ENCODE results near the gene PARP6. TPM values are rescaled to one million over a fixed set of nuclear protein-coding genes. Genes with fewer than 3 reads are reported as not detected.

PARP6 gene
- total RNA-seq, 2 experiments from 2014 or later = 54.4 to 54.9 TPM

DNA sequence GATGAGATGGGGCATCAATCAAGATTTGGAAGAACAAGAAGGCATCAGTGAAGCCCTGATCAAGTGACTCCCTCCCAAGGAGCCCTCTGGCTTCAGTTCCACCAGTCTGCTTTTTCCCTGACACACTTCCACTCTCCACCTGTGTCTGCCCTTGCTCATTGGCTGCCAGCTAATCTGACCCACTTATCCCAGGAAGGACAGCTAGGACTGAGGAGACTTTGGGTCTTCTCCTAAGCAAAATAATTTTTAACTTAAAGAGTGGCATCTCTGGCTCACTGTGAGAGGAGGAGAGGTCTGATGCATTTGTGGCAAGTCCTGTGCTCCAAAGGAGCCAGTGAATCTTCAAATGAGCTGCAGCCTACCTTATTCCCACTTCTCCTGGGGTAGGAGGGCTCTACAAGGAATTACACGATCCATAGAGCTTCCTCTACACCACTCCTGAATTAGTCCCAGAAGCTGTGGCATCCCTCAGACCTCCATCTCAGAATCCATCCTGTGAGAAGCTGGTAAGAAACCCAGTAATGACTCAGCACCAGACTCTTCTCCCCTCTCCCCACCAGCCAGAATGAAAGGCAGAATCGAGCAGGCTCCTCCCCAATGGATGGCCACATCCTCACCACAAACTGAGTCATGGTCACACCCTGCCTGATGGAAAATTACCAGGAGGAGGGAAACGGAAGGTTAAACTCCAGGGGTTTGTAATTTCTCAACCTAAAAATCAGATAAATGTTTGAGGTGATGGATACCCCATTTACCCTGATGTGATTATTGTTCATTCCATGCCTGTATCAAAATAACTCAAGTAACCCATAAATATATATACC lies 35.1 kb downstream of the PARP6 start:
- ChIA-PET POLR2A (interaction anchor here (3.4 kb wide), 1 partner anchor 10 kb away, joined by 50 read pairs; no protein-coding TSS in a partner anchor), CTCF (interaction anchor here (1.0 to 3.0 kb wide), 3 partner anchors 10 to 48 kb away, joined by 3 to 16 read pairs (median 3); no protein-coding TSS in a partner anchor)

- ChIA-PET CTCF (interaction anchor here (3.0 kb wide), 1 partner anchor 9 kb away, joined by 16 read pairs; no protein-coding TSS in a partner anchor), POLR2A (interaction anchor here (3.4 kb wide), 1 partner anchor 9 kb away, joined by 50 read pairs; no protein-coding TSS in a partner anchor)
Measured at GRCh38 chr15:72236381-72237003, 35.9 kb downstream of the PARP6 start.

DNA sequence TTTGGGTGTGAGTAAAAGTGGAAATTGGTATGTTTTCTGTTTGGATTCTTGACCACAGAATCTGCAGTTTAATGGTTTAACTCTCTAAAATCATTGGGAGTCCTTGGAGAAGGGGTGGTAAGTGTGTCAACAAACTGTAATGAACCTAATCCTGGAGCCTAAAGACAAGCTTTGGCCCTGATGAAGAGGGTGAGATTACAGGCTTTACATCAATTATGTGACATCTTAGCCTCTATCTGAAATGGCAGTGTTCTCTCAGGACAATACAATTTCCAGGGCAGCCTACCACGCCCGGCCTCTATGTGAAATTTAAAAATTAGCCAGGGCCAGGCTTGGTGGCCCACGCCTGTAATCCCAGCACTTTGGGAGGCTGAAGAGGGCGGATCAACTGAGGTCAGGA lies 37.1 kb downstream of the PARP6 start:
- ChIA-PET CTCF (interaction anchor here (3.0 kb wide), 1 partner anchor 8 kb away, joined by 16 read pairs; no protein-coding TSS in a partner anchor), POLR2A (no interaction called here)

GRCh38 chr15:72233769-72234168 lies 38.6 kb downstream of the PARP6 start:
- CTCF ChIA-PET = no interaction called here

GRCh38 chr15:72231833-72232478 lies 40.4 kb downstream of the PARP6 start:
- ChIA-PET CTCF (interaction anchor here (0.7 kb wide), 1 partner anchor 41 kb away, joined by 3 read pairs; no protein-coding TSS in a partner anchor), POLR2A (interaction anchor here (0.5 to 2.9 kb wide), 8 partner anchors 7 to 144 kb away, joined by 3 to 14 read pairs (median 4); no protein-coding TSS in a partner anchor)

More at GRCh38 chr15:72233769-72234168, 38.6 kb downstream of the PARP6 start:
- POLR2A ChIA-PET = no interaction called here

DNA sequence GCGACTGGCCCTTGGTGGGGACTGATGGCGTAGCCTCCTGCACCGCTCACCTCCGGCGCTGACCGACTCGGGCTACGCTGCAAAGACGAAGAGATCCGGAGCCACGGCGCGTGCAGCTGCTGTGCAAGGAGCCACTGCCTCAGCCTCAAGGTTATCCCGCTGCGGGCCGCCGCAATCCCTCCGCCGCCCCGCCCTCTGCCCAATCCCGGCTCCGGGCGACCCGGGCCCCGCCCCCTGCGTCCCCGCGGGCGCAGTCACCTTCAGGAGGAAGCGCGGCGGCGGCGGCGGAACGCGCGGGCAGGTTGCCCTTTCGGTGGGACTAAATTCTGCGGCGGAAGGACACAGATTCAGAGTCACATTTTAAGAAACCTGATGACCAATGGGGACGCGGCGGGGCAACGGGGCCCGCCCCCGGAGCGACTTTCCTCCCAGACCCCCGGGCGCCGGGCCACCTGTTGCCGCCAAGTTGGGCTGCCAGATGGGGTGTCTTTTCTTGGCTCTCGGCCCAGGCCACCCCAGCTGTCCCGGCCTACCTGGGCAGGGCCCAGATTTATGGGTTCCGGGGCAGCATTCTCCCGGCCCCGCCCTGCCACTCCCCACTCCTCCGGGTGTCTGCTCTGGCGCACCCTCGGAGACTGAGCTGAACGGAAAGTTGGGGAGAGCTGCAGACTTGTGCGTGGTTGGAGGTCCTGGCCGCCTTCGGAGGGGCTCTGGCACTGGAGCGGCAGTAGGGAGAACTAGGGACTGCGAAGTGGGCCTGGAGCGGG lies 41.1 kb downstream of the PARP6 start, which contains the start of gene PKM:
Gene PKM (minus strand): TSS at position 125 of the 767 bp plus-strand sequence. CDS start 12,093 bp downstream, outside the sequence.
- POLR2A ChIA-PET = interaction anchor here (0.5 to 2.9 kb wide), 12 partner anchors 8 to 145 kb away, joined by 3 to 14 read pairs (median 4); partner anchors contain the start of genes MYO9A and SENP8
- CTCF ChIA-PET = interaction anchor here (0.7 to 2.3 kb wide), 2 partner anchors 8 to 42 kb away, joined by 3 to 6 read pairs; no protein-coding TSS in a partner anchor

- POLR2A ChIA-PET = interaction anchor here (0.6 to 2.9 kb wide), 9 partner anchors 9 to 146 kb away, joined by 3 to 14 read pairs (median 5); partner anchors contain the start of genes HEXA, MYO9A and SENP8
- CTCF ChIA-PET = interaction anchor here (0.6 to 2.3 kb wide), 3 partner anchors 9 to 72 kb away, joined by 3 to 6 read pairs (median 4); no protein-coding TSS in a partner anchor
Measured at GRCh38 chr15:72230197-72231065, 41.9 kb downstream of the PARP6 start.

DNA sequence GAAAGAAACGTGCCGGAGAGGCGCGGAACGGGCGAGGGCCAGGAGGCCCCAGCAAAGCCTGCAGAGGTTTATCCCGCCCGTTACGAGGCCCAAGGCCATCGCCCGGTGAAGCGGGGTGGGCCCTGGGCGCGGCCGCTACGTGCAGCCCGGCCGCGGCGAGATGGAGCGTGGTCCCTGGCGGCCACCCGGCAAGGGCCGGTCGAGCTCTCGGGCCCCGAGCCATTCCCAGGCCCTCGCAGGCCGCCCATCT lies 42.5 kb downstream of the PARP6 start:
- ChIA-PET POLR2A (interaction anchor here (0.6 to 2.9 kb wide), 8 partner anchors 9 to 146 kb away, joined by 3 to 14 read pairs (median 4); partner anchors contain the start of genes HEXA, MYO9A and SENP8), CTCF (interaction anchor here (0.6 to 2.3 kb wide), 3 partner anchors 10 to 73 kb away, joined by 3 to 6 read pairs (median 4); no protein-coding TSS in a partner anchor)

- ChIA-PET POLR2A (interaction anchor here (0.5 to 2.9 kb wide), 10 partner anchors 8 to 237 kb away, joined by 3 to 50 read pairs (median 5); partner anchors contain the start of genes HEXA, MYO9A, PARP6 and SENP8), CTCF (interaction anchor here (0.6 to 2.3 kb wide), 2 partner anchors 10 to 74 kb away, joined by 4 to 6 read pairs; no protein-coding TSS in a partner anchor)
Measured at GRCh38 chr15:72229076-72229946, 43.0 kb downstream of the PARP6 start.

- POLR2A ChIA-PET = interaction anchor here (0.6 to 2.9 kb wide), 13 partner anchors 10 to 246 kb away, joined by 3 to 50 read pairs (median 6); partner anchors contain the start of genes ARIH1 and PARP6
- CTCF ChIA-PET = interaction anchor here (0.6 to 2.8 kb wide), 10 partner anchors 9 to 80 kb away, joined by 3 to 16 read pairs (median 4); no protein-coding TSS in a partner anchor
Measured at GRCh38 chr15:72227720-72228119, 44.6 kb downstream of the PARP6 start.

DNA sequence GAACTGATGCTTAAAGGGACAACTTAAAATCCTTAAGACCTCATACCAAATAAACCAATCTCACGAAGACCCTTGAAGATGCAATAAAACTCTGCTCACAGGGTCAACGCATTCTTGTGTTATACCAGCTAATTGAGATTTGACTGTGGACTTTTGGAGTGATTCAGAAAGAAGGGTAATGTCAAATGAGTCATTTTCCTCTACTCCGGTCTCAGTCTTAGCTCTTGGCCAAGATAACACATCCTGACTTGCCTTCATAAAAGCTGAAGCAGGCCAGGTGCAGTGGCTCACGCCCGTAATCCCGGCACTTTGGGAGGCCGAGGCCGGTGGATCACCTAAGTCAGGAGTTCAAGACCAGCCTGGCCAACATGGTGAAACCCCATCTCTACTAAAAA lies 45.2 kb downstream of the PARP6 start:
- CTCF ChIA-PET = interaction anchor here (1.2 to 2.8 kb wide), 13 partner anchors 9 to 93 kb away, joined by 3 to 16 read pairs (median 5); partner anchors contain the start of genes CELF6 and GRAMD2A

GRCh38 chr15:72223278-72223677 lies 49.1 kb downstream of the PARP6 start:
- CTCF ChIA-PET = no interaction called here
- POLR2A ChIA-PET = interaction anchor here (0.6 to 1.5 kb wide), 3 partner anchors 17 to 82 kb away, joined by 3 to 6 read pairs (median 3); no protein-coding TSS in a partner anchor

More for the DNA sequence above, 45.2 kb downstream of the PARP6 start:
- POLR2A ChIA-PET = interaction anchor here (0.6 to 2.9 kb wide), 11 partner anchors 10 to 460 kb away, joined by 3 to 50 read pairs (median 4); partner anchors contain the start of genes ARIH1, GRAMD2A and PARP6

DNA sequence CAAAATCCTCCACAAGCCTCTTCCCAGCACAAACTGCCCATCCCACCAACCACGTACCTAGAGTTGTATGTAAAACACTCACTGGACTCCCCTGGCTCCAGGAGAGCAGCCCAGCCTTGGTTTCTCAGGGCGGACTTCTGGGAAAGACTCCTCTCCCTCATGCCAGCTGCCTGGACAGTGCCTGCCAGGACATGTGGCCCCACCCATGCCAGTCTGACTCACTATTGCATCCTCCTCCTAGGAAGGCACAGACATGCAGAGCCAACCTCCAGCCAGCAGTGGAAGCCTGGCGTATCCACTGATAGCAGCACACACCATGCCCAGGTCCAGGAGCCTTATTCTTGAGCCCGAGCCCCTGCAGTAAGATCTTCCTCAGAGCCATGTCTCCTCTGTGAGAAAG lies 50.0 kb downstream of the PARP6 start:
- ChIA-PET POLR2A (interaction anchor here (0.6 to 1.5 kb wide), 5 partner anchors 10 to 937 kb away, joined by 3 to 7 read pairs (median 3); no protein-coding TSS in a partner anchor), CTCF (interaction anchor here (0.7 kb wide), 1 partner anchor 25 kb away, joined by 3 read pairs; no protein-coding TSS in a partner anchor)

DNA sequence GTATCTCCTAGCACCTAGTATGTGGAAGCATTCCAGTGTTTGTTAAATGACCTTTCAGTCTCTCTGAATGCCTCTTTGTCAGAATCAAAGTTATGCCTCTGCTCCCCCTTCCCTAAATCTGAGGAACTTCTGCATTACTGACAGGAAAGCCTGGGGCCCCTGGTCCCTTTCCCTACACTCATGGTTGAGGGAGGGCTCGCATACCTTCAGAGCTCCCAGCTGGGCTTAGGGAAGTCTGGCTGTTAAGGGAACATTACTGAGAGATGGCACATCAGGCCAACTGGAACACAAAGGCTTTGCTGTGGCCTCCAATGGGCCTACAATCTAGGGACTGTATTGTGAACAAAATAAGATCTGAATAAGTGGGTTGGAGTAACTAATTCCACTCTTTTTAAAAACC lies 51.7 kb downstream of the PARP6 start:
- POLR2A ChIA-PET = interaction anchor here (0.9 to 1.1 kb wide), 2 partner anchors 15 to 43 kb away, joined by 3 read pairs; no protein-coding TSS in a partner anchor
- CTCF ChIA-PET = interaction anchor here (0.6 to 1.4 kb wide), 2 partner anchors 12 to 18 kb away, joined by 3 read pairs; no protein-coding TSS in a partner anchor

DNA sequence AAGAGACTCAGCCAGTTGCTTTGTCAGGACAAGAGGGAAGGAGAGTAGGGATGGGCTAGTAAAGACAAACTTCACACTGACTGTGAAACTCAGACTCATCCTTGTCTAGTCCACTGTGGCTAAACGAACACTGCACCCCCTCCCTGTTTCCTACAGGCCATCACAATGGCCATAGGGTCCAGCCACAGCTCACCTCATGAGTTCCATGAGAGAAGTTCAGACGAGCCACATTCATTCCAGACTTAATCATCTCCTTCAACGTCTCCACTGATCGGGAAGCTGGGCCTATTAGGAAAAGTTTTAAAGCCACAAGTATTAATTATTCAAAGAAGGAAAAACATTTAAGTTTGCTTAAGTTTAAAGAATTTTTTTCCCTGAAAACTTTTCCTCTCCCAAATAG lies 55.1 kb downstream of the PARP6 start:
- CTCF ChIA-PET = no interaction called here

More for the DNA sequence above, 55.1 kb downstream of the PARP6 start:
- POLR2A ChIA-PET = interaction anchor here (1.4 to 1.5 kb wide), 2 partner anchors 9 to 10 kb away, joined by 6 to 7 read pairs; no protein-coding TSS in a partner anchor
